GM20000 (cell line): ENCODE data around the gene LCN12.

ENCODE experiments used
- DNase-seq: peaks from one replicate; pipeline ENCODE4 v3.0.0; 2012; ENCODE audit warnings: low spot score
- TF ChIP-seq, protein P1 (sequence below): IDR thresholded peaks from 2 replicates; pipeline ENCODE4 v1.5.1; 2012; ENCODE audit warnings: mild to moderate bottlenecking, control low read depth; ENCODE audit errors: extremely low read depth, missing control alignments

The LCN12 gene

DNA sequence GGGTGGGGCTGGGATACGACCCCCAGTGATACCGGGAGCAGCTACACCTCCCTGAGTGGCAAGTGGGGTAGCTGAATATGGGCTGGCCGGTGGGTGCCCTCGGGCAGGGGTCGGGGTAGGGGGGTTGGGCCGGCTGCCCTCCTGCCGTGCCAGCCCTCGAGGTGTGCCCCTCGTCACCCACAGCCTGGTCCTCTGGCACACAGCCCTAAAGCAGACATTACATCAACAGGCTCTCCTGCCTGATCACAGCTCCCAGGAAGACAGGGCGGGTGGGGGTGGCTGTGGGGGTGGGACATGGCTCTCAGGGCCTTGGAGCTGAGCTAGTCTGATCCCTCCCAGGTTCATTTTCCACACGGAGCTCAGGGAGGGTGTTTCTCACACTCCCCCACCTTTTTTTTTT, 30.8 kb upstream of the LCN12 start:
- TF ChIP-seq, protein P1, sequence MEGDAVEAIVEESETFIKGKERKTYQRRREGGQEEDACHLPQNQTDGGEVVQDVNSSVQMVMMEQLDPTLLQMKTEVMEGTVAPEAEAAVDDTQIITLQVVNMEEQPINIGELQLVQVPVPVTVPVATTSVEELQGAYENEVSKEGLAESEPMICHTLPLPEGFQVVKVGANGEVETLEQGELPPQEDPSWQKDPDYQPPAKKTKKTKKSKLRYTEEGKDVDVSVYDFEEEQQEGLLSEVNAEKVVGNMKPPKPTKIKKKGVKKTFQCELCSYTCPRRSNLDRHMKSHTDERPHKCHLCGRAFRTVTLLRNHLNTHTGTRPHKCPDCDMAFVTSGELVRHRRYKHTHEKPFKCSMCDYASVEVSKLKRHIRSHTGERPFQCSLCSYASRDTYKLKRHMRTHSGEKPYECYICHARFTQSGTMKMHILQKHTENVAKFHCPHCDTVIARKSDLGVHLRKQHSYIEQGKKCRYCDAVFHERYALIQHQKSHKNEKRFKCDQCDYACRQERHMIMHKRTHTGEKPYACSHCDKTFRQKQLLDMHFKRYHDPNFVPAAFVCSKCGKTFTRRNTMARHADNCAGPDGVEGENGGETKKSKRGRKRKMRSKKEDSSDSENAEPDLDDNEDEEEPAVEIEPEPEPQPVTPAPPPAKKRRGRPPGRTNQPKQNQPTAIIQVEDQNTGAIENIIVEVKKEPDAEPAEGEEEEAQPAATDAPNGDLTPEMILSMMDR, result no peak
- no peak for DNase-seq

DNA sequence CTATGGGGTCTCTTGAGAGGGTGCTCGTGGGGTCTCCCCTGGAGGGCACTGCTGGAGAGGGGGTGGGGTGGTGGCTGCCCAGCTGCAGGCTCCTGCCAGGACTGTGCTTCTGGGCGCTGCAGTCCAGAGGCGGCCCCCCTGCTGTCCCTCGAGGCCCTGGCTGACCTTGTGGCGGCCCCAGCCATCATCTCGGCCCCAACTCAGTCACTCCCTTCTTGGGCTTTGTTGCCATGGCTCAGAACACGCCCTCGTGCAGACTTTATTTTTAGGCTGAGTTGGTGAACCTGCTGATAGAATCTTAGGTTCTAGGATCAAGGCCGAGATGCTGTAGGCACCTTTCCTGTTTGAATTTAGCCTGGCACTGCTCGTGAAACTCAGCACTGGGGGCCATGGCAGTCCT, 30.4 kb upstream of the LCN12 start:
- TF ChIP-seq, protein P1, result no peak
- no peak for DNase-seq

DNA sequence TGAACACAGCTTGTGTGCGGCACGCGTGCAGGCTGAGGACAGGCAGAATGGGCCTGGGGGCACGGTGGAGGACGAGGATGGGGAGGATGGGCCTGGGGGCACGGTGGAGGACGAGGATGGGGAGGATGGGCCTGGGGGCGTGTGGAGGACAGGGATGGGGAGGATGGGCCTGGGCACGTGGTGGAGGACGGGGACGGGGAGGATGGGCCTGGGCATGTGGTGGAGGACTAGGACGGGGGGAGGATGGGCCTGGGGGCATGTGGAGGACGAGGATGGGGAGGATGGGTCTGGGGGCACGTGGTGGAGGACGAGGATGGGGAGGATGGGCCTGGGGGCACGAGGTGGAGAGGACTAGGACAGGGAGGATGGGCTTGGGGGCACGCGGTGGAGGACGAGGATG, 29.5 kb upstream of the LCN12 start:
- TF ChIP-seq, protein P1, result no peak
- DNase-seq, result no peak

DNA sequence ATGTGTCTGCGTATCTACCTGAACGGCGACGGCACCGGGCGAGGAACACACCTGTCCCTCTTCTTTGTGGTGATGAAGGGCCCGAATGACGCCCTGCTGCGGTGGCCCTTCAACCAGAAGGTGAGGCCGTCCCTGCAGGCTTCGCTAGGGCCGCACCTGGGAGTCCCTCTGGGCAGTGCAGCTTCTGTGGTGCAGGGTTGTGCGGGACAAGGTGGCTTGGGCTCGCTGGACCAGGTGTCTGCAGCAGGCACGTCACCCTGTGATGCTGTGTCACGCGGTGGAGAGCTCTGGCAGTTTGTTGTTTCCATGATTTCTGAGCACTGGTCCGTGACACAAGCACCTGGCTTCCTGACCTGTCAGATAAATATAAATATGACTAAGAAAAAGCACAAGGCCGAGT, 28.2 kb upstream of the LCN12 start:
- TF ChIP-seq, protein P1, result no peak
- DNase-seq, result no peak

DNA sequence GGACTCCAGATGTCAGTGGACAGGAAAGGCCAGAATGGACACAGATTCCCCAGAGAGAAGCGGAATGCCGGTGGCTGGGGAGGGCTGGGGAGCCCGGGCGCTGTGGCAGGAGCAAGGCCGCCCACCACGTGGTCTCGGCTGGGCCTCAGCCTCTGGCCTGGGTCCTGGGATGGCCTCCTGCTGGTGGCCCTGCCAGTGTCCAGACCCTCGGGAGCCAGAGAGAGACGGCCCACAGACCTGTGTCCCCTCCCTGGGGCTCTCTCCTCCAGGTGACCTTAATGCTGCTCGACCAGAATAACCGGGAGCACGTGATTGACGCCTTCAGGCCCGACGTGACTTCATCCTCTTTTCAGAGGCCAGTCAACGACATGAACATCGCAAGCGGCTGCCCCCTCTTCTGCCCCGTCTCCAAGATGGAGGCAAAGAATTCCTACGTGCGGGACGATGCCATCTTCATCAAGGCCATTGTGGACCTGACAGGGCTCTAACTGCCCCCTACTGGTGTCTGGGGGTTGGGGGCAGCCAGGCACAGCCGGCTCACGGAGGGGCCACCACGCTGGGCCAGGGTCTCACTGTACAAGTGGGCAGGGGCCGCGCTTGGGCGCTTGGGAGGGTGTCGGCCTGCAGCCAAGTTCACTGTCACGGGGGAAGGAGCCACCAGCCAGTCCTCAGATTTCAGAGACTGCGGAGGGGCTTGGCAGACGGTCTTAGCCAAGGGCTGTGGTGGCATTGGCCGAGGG, 26.5 kb upstream of the LCN12 start:
- TF ChIP-seq, protein P1, result no peak
- no peak for DNase-seq

DNA sequence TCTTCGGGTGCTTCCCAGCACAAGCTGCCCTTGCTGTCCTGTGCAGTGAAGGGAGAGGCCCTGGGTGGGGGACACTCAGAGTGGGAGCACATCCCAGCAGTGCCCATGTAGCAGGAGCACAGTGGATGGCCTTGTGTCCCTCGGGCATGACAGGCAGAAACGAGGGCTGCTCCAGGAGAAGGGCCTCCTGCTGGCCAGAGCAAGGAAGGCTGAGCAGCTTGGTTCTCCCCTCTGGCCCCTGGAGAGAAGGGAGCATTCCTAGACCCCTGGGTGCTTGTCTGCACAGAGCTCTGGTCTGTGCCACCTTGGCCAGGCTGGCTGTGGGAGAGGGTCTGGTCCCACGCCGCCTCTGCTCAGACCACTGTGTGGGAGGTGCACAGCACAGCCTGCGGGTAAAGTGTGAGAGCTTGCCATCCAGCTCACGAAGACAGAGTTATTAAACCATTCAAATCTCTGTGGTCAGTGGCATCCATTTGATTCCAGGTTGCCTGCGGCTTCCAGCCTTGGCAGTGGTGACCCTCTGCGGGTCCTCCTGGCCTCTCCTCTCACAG, 25.8 kb upstream of the LCN12 start:
- no peak for DNase-seq
- TF ChIP-seq, protein P1, result no peak

DNA sequence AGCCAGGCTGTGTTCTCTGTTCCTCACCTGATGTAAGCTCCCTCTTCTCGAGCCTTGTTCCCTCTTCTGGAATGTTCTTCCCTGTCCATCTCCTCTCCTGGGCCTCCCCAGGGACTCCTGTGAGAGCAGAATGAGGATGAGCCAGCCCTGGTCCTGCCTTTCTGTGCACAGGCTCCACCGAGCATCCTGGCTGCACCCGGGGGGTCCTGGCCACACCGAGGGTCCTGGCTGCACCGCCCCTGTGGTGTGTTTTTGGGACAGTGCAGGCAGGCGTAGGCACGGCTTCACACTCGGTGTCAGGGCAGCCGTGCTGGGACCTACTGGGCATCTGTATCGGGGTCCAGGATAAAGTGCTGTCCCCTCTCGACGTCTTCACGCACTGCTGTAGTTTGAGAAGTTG, 25.3 kb upstream of the LCN12 start:
- TF ChIP-seq, protein P1, result no peak

More for the DNA sequence above, 25.3 kb upstream of the LCN12 start:
- DNase-seq, result no peak
